Panc1 (cell line): ENCODE results near the gene MTR. TPM values are rescaled to one million over a fixed set of nuclear protein-coding genes. Genes with fewer than 3 reads are reported as not detected.
"Not testable (repeated sequence)": the region's sequence is repeated elsewhere in the genome, so short reads cannot be mapped to it uniquely, and the experiment has no call there.

ENCODE experiments used
- ATAC-seq: fragments of 200-7000 bp; cut with Tn5 transposase; 2 replicates; pipeline ENCODE4 v1.9.1; 2020; ENCODE audit warnings: mild to moderate bottlenecking, moderate library complexity
- BruUV-seq: library from RNA; stranded (reverse); fragments of 400-500 nt; replicated peaks from 2 replicates; lab custom pipeline; 2021; lab: Mats Ljungman, UMichigan
- CTCF ChIA-PET: fragments of 300-600 bp; sonication (Branson Sonifier 250); formaldehyde crosslinking; loops from one replicate; lab custom pipeline; 2022; ENCODE audit warnings: antibody characterized with exemption; lab: Charles Lee
- POLR2A ChIA-PET: fragments of 300-600 bp; sonication (Branson Sonifier 250); formaldehyde crosslinking; loops from one replicate; lab custom pipeline; 2022; ENCODE audit warnings: antibody characterized with exemption; lab: Charles Lee
- DNase-seq: peaks from one replicate; pipeline ENCODE4 v3.0.0-alpha.2; 2010; ENCODE audit warnings: low read depth, low spot score
- H3K27ac ChIP-seq: 2 replicates; pipeline ENCODE4 v1.5.1; 2011; ENCODE audit warnings: mild to moderate bottlenecking, low read length, inconsistent platforms
- H3K27me3 ChIP-seq: fragments of 200-500 bp; sonication (Bioruptor generic); 2 replicates; pipeline ENCODE4 v1.6.0; 2014; ENCODE audit warnings: low read length, inconsistent platforms; ENCODE audit not compliant: control insufficient read depth, insufficient read depth
- H3K36me3 ChIP-seq: fragments of 200-500 bp; sonication (Bioruptor generic); 2 replicates; pipeline ENCODE4 v1.5.1; 2014; ENCODE audit warnings: inconsistent platforms, mild to moderate bottlenecking, low read length, moderate library complexity; ENCODE audit not compliant: control insufficient read depth, insufficient read depth
- H3K4me1 ChIP-seq: 2 replicates; pipeline ENCODE4 v1.5.1; 2011; ENCODE audit warnings: inconsistent platforms, mild to moderate bottlenecking, low read length, moderate library complexity; ENCODE audit not compliant: control insufficient read depth, insufficient read depth
- H3K4me3 ChIP-seq, 2 experiments: 2 replicates each; pipeline ENCODE4 v1.5.1; 2011 to 2012; ENCODE audit warnings: low read depth in 2 of 2, low read length in 2 of 2, mild to moderate bottlenecking in 2 of 2, inconsistent platforms in 1 of 2, moderate library complexity in 1 of 2
- H3K9me3 ChIP-seq: fragments of 200-500 bp; sonication (Bioruptor generic); 2 replicates; pipeline ENCODE4 v1.5.1; 2014; ENCODE audit warnings: low read depth, mild to moderate bottlenecking, inconsistent platforms, low read length, moderate library complexity; ENCODE audit not compliant: control insufficient read depth, insufficient read depth
- POLR2AphosphoS5 ChIP-seq: IDR thresholded peaks from 2 replicates; pipeline ENCODE4 v1.6.1; 2012; ENCODE audit warnings: mild to moderate bottlenecking, low read depth, low read length, moderate library complexity
- SIN3A ChIP-seq: IDR thresholded peaks from 2 replicates; pipeline ENCODE4 v1.6.1; 2012; ENCODE audit warnings: low read depth, mild to moderate bottlenecking, low read length, moderate library complexity, borderline replicate concordance; ENCODE audit not compliant: insufficient read depth
- TCF7L2 ChIP-seq: IDR thresholded peaks from 2 replicates; pipeline ENCODE4 v1.6.1; 2011; ENCODE audit warnings: mild to moderate bottlenecking, low read depth, low read length, inconsistent platforms
- in situ Hi-C: cut with HindIII; loops from 2 replicates; pipeline ENCODE4 v1.10.0; 2016; ENCODE audit warnings: low sequenced_read_pairs, low pct_unique_long_range_greater_than_20kb
- intact Hi-C: fragments of 100-400 bp; cut with micrococcal nuclease; formaldehyde crosslinking; loops from one replicate; pipeline ENCODE4 v1.10.0; 2022; ENCODE audit not compliant: unreplicated experiment
- total RNA-seq: library from RNA; stranded (reverse); gene quantifications from one replicate; pipeline ENCODE4 v1.2.1, GENCODE V29; 2021; ENCODE audit not compliant: unreplicated experiment
- TF ChIP-seq, protein P1 (sequence below), 2 experiments: IDR thresholded peaks; 2 replicates each; pipeline ENCODE4 v1.6.1; 2011 to 2012; ENCODE audit warnings: low read depth in 2 of 2, control low read depth in 1 of 2, low read length in 1 of 2, mild to moderate bottlenecking in 1 of 2, moderate library complexity in 1 of 2; ENCODE audit not compliant: insufficient read depth in 1 of 2
- TF ChIP-seq, protein P2 (sequence below): fragments of 450-650 bp; IDR thresholded peaks from 2 replicates; pipeline ENCODE4 v1.5.1; 2017; ENCODE audit warnings: mild to moderate bottlenecking

The MTR gene
- total RNA-seq, 1 experiment from 2014 or later, result 33.7 TPM

DNA sequence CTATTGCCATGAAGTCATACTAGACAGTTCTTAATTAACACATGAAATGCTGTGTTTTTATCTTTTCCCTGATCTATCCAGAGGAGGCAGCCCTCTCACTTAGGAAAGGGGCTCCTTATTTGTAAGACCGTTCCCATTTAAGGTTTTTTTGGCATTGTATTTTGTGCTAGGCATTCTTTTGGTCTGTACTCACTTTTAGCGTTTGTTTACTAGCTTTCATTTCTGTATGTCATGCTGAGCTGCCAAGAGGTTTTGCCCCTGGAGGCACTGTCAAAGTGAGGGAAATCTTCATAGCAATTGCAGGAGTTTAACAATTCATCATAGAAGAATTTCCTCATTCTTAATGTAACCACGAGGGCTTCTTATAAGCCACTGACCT, 59.5 kb downstream of the MTR start:
- H3K36me3 ChIP-seq, result peaks cover 2% of the 10 kb centered on the region; the same call in 1 of the 2 replicates
- H3K27ac ChIP-seq, result no peak overlapping the region
- ATAC-seq, result no peak
- no peaks in the 10 kb centered on the region for H3K27me3 ChIP-seq
- intact Hi-C loops (no loop called here), in situ Hi-C loops (no loop called here)
- no peak overlapping the region for H3K4me3 ChIP-seq
- no TSS peak for BruUV-seq
- POLR2A ChIA-PET, result no interaction called here
- H3K9me3 ChIP-seq, result no peaks in the 10 kb centered on the region
- CTCF ChIA-PET, result no interaction called here
- no peaks in the 10 kb centered on the region for H3K4me1 ChIP-seq
- no peak for DNase-seq
- TF ChIP-seq POLR2AphosphoS5, result no peak
- no peak for TF ChIP-seq SIN3A
- TF ChIP-seq, protein P1, sequence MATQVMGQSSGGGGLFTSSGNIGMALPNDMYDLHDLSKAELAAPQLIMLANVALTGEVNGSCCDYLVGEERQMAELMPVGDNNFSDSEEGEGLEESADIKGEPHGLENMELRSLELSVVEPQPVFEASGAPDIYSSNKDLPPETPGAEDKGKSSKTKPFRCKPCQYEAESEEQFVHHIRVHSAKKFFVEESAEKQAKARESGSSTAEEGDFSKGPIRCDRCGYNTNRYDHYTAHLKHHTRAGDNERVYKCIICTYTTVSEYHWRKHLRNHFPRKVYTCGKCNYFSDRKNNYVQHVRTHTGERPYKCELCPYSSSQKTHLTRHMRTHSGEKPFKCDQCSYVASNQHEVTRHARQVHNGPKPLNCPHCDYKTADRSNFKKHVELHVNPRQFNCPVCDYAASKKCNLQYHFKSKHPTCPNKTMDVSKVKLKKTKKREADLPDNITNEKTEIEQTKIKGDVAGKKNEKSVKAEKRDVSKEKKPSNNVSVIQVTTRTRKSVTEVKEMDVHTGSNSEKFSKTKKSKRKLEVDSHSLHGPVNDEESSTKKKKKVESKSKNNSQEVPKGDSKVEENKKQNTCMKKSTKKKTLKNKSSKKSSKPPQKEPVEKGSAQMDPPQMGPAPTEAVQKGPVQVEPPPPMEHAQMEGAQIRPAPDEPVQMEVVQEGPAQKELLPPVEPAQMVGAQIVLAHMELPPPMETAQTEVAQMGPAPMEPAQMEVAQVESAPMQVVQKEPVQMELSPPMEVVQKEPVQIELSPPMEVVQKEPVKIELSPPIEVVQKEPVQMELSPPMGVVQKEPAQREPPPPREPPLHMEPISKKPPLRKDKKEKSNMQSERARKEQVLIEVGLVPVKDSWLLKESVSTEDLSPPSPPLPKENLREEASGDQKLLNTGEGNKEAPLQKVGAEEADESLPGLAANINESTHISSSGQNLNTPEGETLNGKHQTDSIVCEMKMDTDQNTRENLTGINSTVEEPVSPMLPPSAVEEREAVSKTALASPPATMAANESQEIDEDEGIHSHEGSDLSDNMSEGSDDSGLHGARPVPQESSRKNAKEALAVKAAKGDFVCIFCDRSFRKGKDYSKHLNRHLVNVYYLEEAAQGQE (IDR thresholded peaks at IDR 0.05; ENCODE audit: insufficient read depth in 1 of 2, low read depth in 2 of 2, low read length in 1 of 2), result no peak
- TF ChIP-seq TCF7L2, result no peak
- TF ChIP-seq, protein P2, sequence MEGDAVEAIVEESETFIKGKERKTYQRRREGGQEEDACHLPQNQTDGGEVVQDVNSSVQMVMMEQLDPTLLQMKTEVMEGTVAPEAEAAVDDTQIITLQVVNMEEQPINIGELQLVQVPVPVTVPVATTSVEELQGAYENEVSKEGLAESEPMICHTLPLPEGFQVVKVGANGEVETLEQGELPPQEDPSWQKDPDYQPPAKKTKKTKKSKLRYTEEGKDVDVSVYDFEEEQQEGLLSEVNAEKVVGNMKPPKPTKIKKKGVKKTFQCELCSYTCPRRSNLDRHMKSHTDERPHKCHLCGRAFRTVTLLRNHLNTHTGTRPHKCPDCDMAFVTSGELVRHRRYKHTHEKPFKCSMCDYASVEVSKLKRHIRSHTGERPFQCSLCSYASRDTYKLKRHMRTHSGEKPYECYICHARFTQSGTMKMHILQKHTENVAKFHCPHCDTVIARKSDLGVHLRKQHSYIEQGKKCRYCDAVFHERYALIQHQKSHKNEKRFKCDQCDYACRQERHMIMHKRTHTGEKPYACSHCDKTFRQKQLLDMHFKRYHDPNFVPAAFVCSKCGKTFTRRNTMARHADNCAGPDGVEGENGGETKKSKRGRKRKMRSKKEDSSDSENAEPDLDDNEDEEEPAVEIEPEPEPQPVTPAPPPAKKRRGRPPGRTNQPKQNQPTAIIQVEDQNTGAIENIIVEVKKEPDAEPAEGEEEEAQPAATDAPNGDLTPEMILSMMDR, result no peak

GRCh38 chr1:236856649-236857048, 61.6 kb downstream of the MTR start:
- H3K9me3 ChIP-seq, DNase-seq, intact Hi-C loops, in situ Hi-C loops, H3K4me3 ChIP-seq, POLR2A ChIA-PET, CTCF ChIA-PET, ATAC-seq, BruUV-seq, H3K27ac ChIP-seq, H3K27me3 ChIP-seq, H3K36me3 ChIP-seq, H3K4me1 ChIP-seq: not testable (repeated sequence)

GRCh38 chr1:236858165-236858564, 63.1 kb downstream of the MTR start:
- BruUV-seq, result no TSS peak
- Histone ChIP-seq H3K27ac (no peak overlapping the region), H3K27me3 (no peaks in the 10 kb centered on the region), H3K4me3 (no peak overlapping the region), H3K36me3 (peaks cover 5% of the 10 kb centered on the region), H3K4me1 (no peaks in the 10 kb centered on the region), H3K9me3 (no peaks in the 10 kb centered on the region)
- intact Hi-C loops, result no loop called here
- CTCF ChIA-PET, result no interaction called here
- DNase-seq, result no peak
- POLR2A ChIA-PET, result no interaction called here
- in situ Hi-C loops, result no loop called here
- ATAC-seq, result no peak
- no peak for TF ChIP-seq POLR2AphosphoS5
- TF ChIP-seq, protein P1 (IDR thresholded peaks at IDR 0.05; ENCODE audit: insufficient read depth in 1 of 2, low read depth in 2 of 2, low read length in 1 of 2), result no peak
- TF ChIP-seq, protein P2, result no peak
- TF ChIP-seq SIN3A, result no peak
- TF ChIP-seq TCF7L2, result no peak
